GM19099 (cell line): ENCODE data around the gene MSH3.

ENCODE experiments used
- POLR2A ChIP-seq: IDR thresholded peaks from 3 replicates; pipeline ENCODE4 v1.6.1; 2011; ENCODE audit warnings: low read depth; ENCODE audit not compliant: insufficient read length; ENCODE audit errors: extremely low read depth

The MSH3 gene

GRCh38 chr5:80881726-80882125, 227.3 kb downstream of the MSH3 start:
- TF ChIP-seq POLR2A, result no peak

DNA sequence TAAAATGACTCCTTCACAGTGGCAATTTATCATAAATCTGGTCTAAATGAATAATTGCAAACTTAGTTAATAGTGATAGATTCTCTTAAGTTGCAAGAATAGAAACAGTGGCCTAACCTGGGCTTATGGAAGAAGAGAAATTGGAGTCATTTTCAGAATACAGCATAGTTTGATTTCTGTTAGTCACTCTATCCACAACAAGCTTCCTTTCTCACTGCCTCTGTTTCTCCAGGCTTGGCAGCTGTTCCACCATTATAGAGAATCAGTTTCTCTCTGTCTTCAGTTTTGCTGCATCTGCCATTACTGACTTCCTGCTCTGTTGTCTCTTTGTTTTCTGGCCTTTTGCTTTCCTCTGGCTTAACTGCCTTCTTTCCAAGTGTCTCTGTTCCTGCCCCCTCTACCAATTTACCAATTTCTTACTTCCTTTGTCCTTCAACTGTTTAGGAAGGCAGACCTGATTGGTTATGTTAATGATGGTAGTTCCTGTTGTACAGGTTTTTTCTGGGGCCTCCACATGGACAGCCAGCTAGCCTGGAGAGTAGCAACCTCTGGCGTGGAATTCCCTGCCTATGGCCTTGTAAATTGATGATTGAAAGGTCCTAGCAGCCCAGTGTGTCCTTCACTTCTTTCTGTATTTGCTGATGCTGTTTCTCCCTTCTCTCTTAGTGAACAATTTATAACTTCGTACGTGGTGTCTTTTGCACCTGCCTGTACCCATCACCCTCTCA, 229.8 kb downstream of the MSH3 start:
- no peak for TF ChIP-seq POLR2A

GRCh38 chr5:80884929-80885328, 230.5 kb downstream of the MSH3 start:
- TF ChIP-seq POLR2A, result no peak

- TF ChIP-seq POLR2A, result no peak
These were observed 231.0 kb downstream of the MSH3 start for GRCh38 chr5:80885396-80886000.

GRCh38 chr5:80894083-80894482, 239.6 kb downstream of the MSH3 start:
- TF ChIP-seq POLR2A, result no peak

DNA sequence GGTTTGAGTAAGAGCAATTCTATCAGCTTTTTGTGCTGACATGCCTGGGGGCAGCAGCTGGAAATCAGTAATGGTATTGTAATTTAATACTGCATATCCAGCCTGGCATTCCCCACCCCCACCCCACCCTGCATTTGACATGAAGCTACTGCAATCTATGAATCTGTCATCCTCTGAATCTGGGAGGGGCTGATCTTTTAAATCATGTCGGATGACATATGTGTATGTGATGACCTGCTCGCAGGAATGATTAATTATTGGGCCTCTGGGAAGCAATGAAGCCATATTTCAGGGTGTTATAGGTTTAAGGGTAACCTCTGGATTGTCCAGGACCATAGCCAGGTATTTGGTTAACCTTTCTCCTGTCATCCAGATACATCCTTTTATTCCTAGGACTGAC, 241.1 kb downstream of the MSH3 start:
- TF ChIP-seq POLR2A, result no peak

DNA sequence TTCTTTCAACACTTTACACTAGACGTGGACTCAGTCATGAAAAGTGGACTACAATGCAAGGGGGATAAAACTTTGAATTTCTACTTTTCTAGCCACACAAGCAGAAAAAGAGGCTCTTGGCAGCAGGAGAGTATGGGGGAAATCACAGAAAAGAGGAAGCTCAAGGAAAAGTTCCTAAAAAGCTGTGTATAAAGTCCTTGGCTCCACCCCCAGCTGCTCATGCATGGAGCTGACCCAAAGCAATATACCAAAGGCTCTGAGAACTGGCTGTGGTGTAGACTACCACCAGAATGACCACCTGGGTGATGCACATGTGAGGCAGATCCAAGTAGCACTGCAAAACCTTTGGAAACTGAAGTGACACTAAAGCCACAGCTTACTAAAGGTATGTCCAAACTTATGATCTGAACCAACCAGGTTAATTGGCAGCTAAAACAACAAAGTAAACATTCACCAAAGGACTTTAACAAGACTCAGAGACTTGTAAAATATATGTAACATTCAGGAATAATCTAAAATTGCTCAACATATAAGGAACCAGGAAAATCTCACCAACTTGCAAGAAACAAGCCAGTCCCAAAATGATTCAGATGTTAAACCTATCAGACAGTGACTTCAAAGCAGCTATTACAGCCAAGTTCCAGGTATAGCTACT, 250.2 kb downstream of the MSH3 start:
- TF ChIP-seq POLR2A, result no peak

DNA sequence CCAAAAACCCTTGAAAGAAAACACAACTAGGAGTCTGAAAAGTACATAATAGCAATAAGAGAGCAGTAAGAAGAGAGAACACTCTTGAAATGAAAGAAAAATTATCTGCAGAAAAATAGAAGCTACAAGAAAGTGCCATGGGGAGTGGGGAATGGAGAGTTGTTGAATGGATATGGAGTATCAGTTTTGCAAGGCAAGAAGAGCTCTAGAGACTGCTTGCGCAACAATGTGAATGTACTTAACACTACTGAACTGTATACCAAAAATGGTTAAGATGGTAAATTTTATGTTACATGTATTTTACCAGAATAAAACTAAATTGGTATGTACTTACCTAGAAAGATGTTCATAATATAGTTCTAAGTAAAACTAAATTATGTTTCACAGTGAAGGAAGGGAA, 251.0 kb downstream of the MSH3 start:
- no peak for TF ChIP-seq POLR2A

GRCh38 chr5:80912479-80912878, 258.0 kb downstream of the MSH3 start:
- TF ChIP-seq POLR2A, result no peak

GRCh38 chr5:80915716-80916115, 261.3 kb downstream of the MSH3 start:
- no peak for TF ChIP-seq POLR2A

- TF ChIP-seq POLR2A, result no peak
These were observed 262.2 kb downstream of the MSH3 start for GRCh38 chr5:80916676-80917075.

GRCh38 chr5:80917631-80918030, 263.2 kb downstream of the MSH3 start:
- TF ChIP-seq POLR2A, result no peak

GRCh38 chr5:80919678-80920196, 265.3 kb downstream of the MSH3 start:
- TF ChIP-seq POLR2A, result no peak

DNA sequence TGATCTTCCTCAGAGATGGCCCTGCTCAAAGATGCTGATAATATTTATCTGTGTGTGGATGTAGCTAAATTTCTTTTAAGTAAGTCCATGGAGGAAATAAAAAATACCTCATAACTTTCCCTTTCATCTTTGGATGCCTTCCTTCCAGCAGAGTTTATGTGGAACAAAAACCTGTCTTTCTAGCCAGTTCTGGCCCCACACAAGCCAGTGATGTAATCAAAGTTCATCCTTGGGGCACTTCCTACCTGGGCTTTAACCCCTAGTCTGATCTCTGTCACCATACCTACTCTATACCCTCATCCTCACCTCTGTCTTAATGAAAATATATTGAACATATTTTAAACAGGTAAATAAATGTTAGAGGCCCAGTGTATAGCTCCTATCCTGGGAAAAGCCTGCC, 265.9 kb downstream of the MSH3 start:
- TF ChIP-seq POLR2A, result no peak

DNA sequence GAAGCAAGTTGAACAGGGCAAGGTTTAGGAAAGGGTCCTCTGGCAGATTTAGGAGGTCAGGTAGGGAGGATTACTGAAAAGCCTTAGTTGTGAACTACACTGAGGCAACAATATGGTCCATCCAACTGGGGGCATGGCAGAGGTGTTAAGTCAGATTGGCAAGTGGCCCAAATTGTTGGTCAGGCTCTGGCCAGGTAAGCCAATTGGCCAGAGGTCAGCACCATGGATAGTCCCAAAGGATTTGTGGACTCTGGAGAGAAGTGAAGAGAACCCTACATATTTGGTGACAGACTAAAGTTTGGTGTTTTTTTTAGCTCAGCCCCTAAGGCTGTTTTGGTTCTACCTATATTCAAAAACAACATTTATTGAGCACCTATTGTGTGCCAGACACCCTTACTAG, 266.6 kb downstream of the MSH3 start:
- TF ChIP-seq POLR2A, result no peak

GRCh38 chr5:80925931-80926330, 271.5 kb downstream of the MSH3 start:
- no peak for TF ChIP-seq POLR2A
